Neural cell (in vitro differentiated cells): ENCODE results near the gene SOCS3. TPM values are rescaled to one million over a fixed set of nuclear protein-coding genes. Genes with fewer than 3 reads are reported as not detected.

Source experiments
- H2AFZ ChIP-seq: fragments of 200-600, 300-800 bp; sonication (generic), shearing (Covaris generic); 2 replicates; pipeline ENCODE4 v1.6.0; 2014; ENCODE audit warnings: low read depth, mild to moderate bottlenecking, antibody characterized with exemption, low read length, moderate library complexity
- H3F3A ChIP-seq: fragments of 200-600 bp; shearing (Covaris generic); 2 replicates; pipeline ENCODE4 v1.6.1; 2016; ENCODE audit warnings: mild to moderate bottlenecking, moderate library complexity, mixed read lengths, antibody characterized with exemption, low read length; ENCODE audit not compliant: insufficient read depth, poor library complexity, severe bottlenecking
- H3K27ac ChIP-seq: fragments of 200-600, 300-800 bp; sonication (generic), shearing (Covaris generic); 2 replicates; pipeline ENCODE4 v1.5.1; 2014; ENCODE audit warnings: mild to moderate bottlenecking, low read length, moderate library complexity
- H3K27me3 ChIP-seq: fragments of 300-800, 200-600 bp; sonication (generic), shearing (Covaris generic); 2 replicates; pipeline ENCODE4 v1.6.0; 2014; ENCODE audit warnings: mild to moderate bottlenecking, low read depth, low read length, moderate library complexity; ENCODE audit not compliant: insufficient read depth
- H3K36me3 ChIP-seq: fragments of 300-800, 200-600 bp; sonication (generic), shearing (Covaris generic); 2 replicates; pipeline ENCODE4 v1.5.1; 2014; ENCODE audit warnings: mild to moderate bottlenecking, antibody characterized with exemption, low read length, moderate library complexity; ENCODE audit not compliant: insufficient read depth
- H3K4me2 ChIP-seq: fragments of 300-800, 200-600 bp; sonication (generic), shearing (Covaris generic); 2 replicates; pipeline ENCODE4 v1.6.0; 2014; ENCODE audit warnings: mild to moderate bottlenecking, low read length
- H3K4me3 ChIP-seq: fragments of 300-800, 200-600 bp; sonication (generic), shearing (Covaris generic); 2 replicates; pipeline ENCODE4 v1.5.1; 2014; ENCODE audit warnings: mild to moderate bottlenecking, low read length, moderate library complexity
- H3K79me2 ChIP-seq: fragments of 200-600 bp; shearing (Covaris generic); replicated peaks from 2 replicates; pipeline ENCODE4 v1.6.0; 2014; ENCODE audit warnings: mild to moderate bottlenecking, low read length, moderate library complexity; ENCODE audit not compliant: insufficient read depth
- H3K9ac ChIP-seq: fragments of 300-800, 200-600 bp; sonication (generic), shearing (Covaris generic); 2 replicates; pipeline ENCODE4 v1.6.1; 2016; ENCODE audit warnings: mild to moderate bottlenecking, low read length, mixed read lengths
- H3K9me2 ChIP-seq: fragments of 200-600 bp; shearing (Covaris generic); 2 replicates; pipeline ENCODE4 v1.6.1; 2016; ENCODE audit warnings: mild to moderate bottlenecking, low read length, mixed read lengths; ENCODE audit not compliant: insufficient read depth
- H3K9me3 ChIP-seq: fragments of 200-600, 300-800 bp; sonication (generic), shearing (Covaris generic); 2 replicates; pipeline ENCODE4 v1.6.1; 2016; ENCODE audit warnings: mild to moderate bottlenecking, mixed run types, low read length, moderate library complexity, mixed read lengths
- H4K20me1 ChIP-seq: fragments of 200-600 bp; shearing (Covaris generic); 2 replicates; pipeline ENCODE4 v1.6.1; 2016; ENCODE audit warnings: mild to moderate bottlenecking, mixed run types; ENCODE audit not compliant: insufficient read depth
- CTCF ChIP-seq: fragments of 450-650 bp; IDR thresholded peaks from 2 replicates; pipeline ENCODE4 v1.5.1; 2014; ENCODE audit warnings: antibody characterized with exemption, mild to moderate bottlenecking, moderate library complexity; ENCODE audit not compliant: poor library complexity, severe bottlenecking
- EP300 ChIP-seq: fragments of 450-650 bp; conservative IDR thresholded peaks from 2 replicates; pipeline ENCODE4 v1.6.1; 2014; ENCODE audit warnings: antibody characterized with exemption, mild to moderate bottlenecking, moderate library complexity; ENCODE audit not compliant: poor library complexity, severe bottlenecking
- EZH2 ChIP-seq: fragments of 200-600, 300-800 bp; shearing (Covaris generic), sonication (generic); IDR thresholded peaks from 2 replicates; pipeline ENCODE4 v1.6.1; 2014; ENCODE audit warnings: antibody characterized with exemption, low read length, borderline replicate concordance, mild to moderate bottlenecking; ENCODE audit not compliant: insufficient read depth, poor library complexity, severe bottlenecking
- MXI1 ChIP-seq: fragments of 450-650 bp; conservative IDR thresholded peaks from 2 replicates; pipeline ENCODE4 v1.6.1; 2014; ENCODE audit warnings: antibody characterized with exemption, mild to moderate bottlenecking; ENCODE audit not compliant: poor library complexity, severe bottlenecking
- POLR2AphosphoS5 ChIP-seq: IDR thresholded peaks from 2 replicates; pipeline ENCODE4 v1.6.1; 2012
- RAD21 ChIP-seq: fragments of 450-650 bp; conservative IDR thresholded peaks from 2 replicates; pipeline ENCODE4 v1.6.1; 2014; ENCODE audit warnings: antibody characterized with exemption, mild to moderate bottlenecking, moderate library complexity
- REST ChIP-seq: IDR thresholded peaks from 2 replicates; pipeline ENCODE4 v1.6.1; 2012; ENCODE audit warnings: borderline replicate concordance
- SMC3 ChIP-seq: fragments of 450-650 bp; conservative IDR thresholded peaks from 2 replicates; pipeline ENCODE4 v1.6.1; 2014; ENCODE audit warnings: antibody characterized with exemption, mild to moderate bottlenecking, moderate library complexity; ENCODE audit not compliant: poor library complexity
- TAF1 ChIP-seq: IDR thresholded peaks from 2 replicates; pipeline ENCODE4 v1.6.1; 2012; ENCODE audit warnings: low read depth
- polyA plus RNA-seq: library from polyadenylated mRNA; depleted of rRNA; stranded (reverse); fragments of >200 nt; gene quantifications from 2 replicates; pipeline ENCODE4 v1.2.3, GENCODE V29; 2014

SOCS3 gene
- polyA plus RNA-seq, 1 donor from 2014 or later: 5.4 TPM

GRCh38 chr17:78361225-78361701 is 1.4 kb upstream of the SOCS3 start:
- Histone ChIP-seq H3K79me2 (peaks cover 21% of the 10 kb centered on the region), H3K36me3 (no peaks in the 10 kb centered on the region), H4K20me1 (peaks cover 8% of the 10 kb centered on the region), H3K27me3 (no peaks in the 10 kb centered on the region), H3K9ac (peak overlapping the region; percentile 76), H3K9me3 (no peaks in the 10 kb centered on the region), H2AFZ (no peak overlapping the region), H3F3A (no peaks in the 10 kb centered on the region), H3K4me2 (no peak overlapping the region), H3K4me3 (no peak overlapping the region), H3K27ac (no peak overlapping the region), H3K9me2 (no peaks in the 10 kb centered on the region)
- TF ChIP-seq MXI1: no peak
- TF ChIP-seq EZH2: no peak
- TF ChIP-seq POLR2AphosphoS5: no peak
- TF ChIP-seq CTCF: no peak
- no peak for TF ChIP-seq TAF1
- no peak for TF ChIP-seq EP300
- TF ChIP-seq SMC3: no peak
- no peak for TF ChIP-seq REST
- no peak for TF ChIP-seq RAD21

- Histone ChIP-seq H4K20me1 (peaks cover 8% of the 10 kb centered on the region), H3K9me2 (no peaks in the 10 kb centered on the region), H2AFZ (peak overlapping the region; percentile 62), H3K4me3 (peak overlapping the region; percentile 92), H3K27ac (peak overlapping the region; percentile 61), H3K27me3 (no peaks in the 10 kb centered on the region), H3K9me3 (no peaks in the 10 kb centered on the region), H3K36me3 (no peaks in the 10 kb centered on the region), H3K4me2 (no peak overlapping the region), H3K9ac (peak overlapping the region; percentile 76), H3K79me2 (peaks cover 21% of the 10 kb centered on the region), H3F3A (no peaks in the 10 kb centered on the region)
- no peak for TF ChIP-seq TAF1
- TF ChIP-seq CTCF: peak; percentile 83
- TF ChIP-seq EP300: no peak
- TF ChIP-seq SMC3: peak; percentile 73
- TF ChIP-seq RAD21: peak; percentile 61
Measured at GRCh38 chr17:78360371-78361224, 721 bp upstream of the SOCS3 start.
